CD4-positive, alpha-beta T cell (primary cell): ENCODE results near the gene RPP25L. TPM values are rescaled to one million over a fixed set of nuclear protein-coding genes. Genes with fewer than 3 reads are reported as not detected.
A peak's percentile ranks its signal among the peaks of the same experiment; 100 is the strongest.

Source experiments
- ATAC-seq: fragments of 200-7000 bp; cut with Tn5 transposase; one replicate; pipeline ENCODE4 v1.10.0; 2022; ENCODE audit warnings: mild to moderate bottlenecking; ENCODE audit not compliant: poor library complexity
- CTCF ChIA-PET: fragments of 350-600 bp; sonication (Branson Sonifier 250); formaldehyde crosslinking; loops from one replicate; lab custom pipeline; 2021; ENCODE audit warnings: antibody characterized with exemption, inconsistent platforms; lab: Charles Lee
- POLR2A ChIA-PET: fragments of 350-600 bp; sonication (Branson Sonifier 250); formaldehyde crosslinking; loops from one replicate; lab custom pipeline; 2021; ENCODE audit warnings: antibody characterized with exemption, inconsistent platforms; lab: Charles Lee
- DNase-seq, 14 experiments: peaks; one replicate each; pipeline ENCODE4 v3.0.0-alpha.2; 2013 to 2020; ENCODE audit warnings: mixed read lengths in 2 of 14
- H3K27ac ChIP-seq, 2 donors: one replicate each; pipeline versions ENCODE4 v1.5.1 to v1.7.0; 2013; ENCODE audit warnings: low read length in 2 of 2, low read depth in 1 of 2, mild to moderate bottlenecking in 1 of 2
- H3K27me3 ChIP-seq, 2 experiments: 1 replicate in 1 of 2; 2 replicates in 1 of 2; pipeline versions ENCODE4 v1.6.1 to v1.7.0; 2013; ENCODE audit warnings: low read length in 2 of 2, control low read depth in 1 of 2, mild to moderate bottlenecking in 1 of 2, moderate library complexity in 1 of 2; ENCODE audit not compliant: insufficient read depth in 2 of 2, control insufficient read depth in 1 of 2
- H3K36me3 ChIP-seq: one replicate; pipeline ENCODE4 v1.6.1; 2013; ENCODE audit warnings: low read length, control low read depth; ENCODE audit not compliant: insufficient read depth
- H3K4me1 ChIP-seq: one replicate; pipeline ENCODE4 v1.6.1; 2013; ENCODE audit warnings: low read length, control low read depth; ENCODE audit not compliant: insufficient read depth
- H3K4me3 ChIP-seq: one replicate; pipeline ENCODE4 v1.5.1; 2013; ENCODE audit warnings: mild to moderate bottlenecking, low read length, moderate library complexity
- H3K9me3 ChIP-seq, 2 experiments: 1 replicate in 1 of 2; 2 replicates in 1 of 2; pipeline versions ENCODE4 v1.6.1 to v1.7.0; 2013; ENCODE audit warnings: low read length in 2 of 2, mild to moderate bottlenecking in 2 of 2, control low read depth in 1 of 2, moderate library complexity in 1 of 2; ENCODE audit not compliant: control insufficient read depth in 1 of 2, insufficient read depth in 1 of 2
- H3K27ac Mint-ChIP-seq: one replicate; pipeline ENCODE4 v1.8.0; 2020; ENCODE audit warnings: mixed read lengths
- H3K27me3 Mint-ChIP-seq: one replicate; pipeline ENCODE4 v1.8.0; 2021; ENCODE audit warnings: mixed read lengths
- H3K36me3 Mint-ChIP-seq: one replicate; pipeline ENCODE4 v1.8.0; 2021; ENCODE audit warnings: low read depth, mixed read lengths
- H3K4me1 Mint-ChIP-seq: one replicate; pipeline ENCODE4 v1.8.0; 2021; ENCODE audit warnings: low read depth, mixed read lengths
- H3K4me3 Mint-ChIP-seq: one replicate; pipeline ENCODE4 v1.8.0; 2020; ENCODE audit warnings: mild to moderate bottlenecking, mixed read lengths
- H3K9me3 Mint-ChIP-seq: one replicate; pipeline ENCODE4 v1.8.0; 2020; ENCODE audit warnings: mixed read lengths
- CTCF ChIP-seq: fragments of 200-600 bp; IDR thresholded peaks from one replicate; pipeline ENCODE4 v1.8.0; 2022; ENCODE audit warnings: antibody characterized with exemption, mild to moderate bottlenecking
- intact Hi-C, 2 experiments: fragments of 100-400 bp; cut with DNase I in 1 of 2; cut with micrococcal nuclease in 1 of 2; formaldehyde crosslinking; loops; one replicate each; pipeline versions ENCODE4 v1.15.1 to v1.9.0; 2023 to 2025; cut with DNase I, micrococcal nuclease
- total RNA-seq, 174 experiments: library from RNA in 2 of 174; stranded (reverse) in 2 of 174; gene quantifications; one replicate each; pipeline ENCODE4 v1.2.3 and lab custom pipeline; 2021 to 2026

Gene RPP25L
- total RNA-seq, 2 experiments from 2014 or later: 4.6 to 5.7 TPM

GRCh38 chr9:34651321-34651720 is 39.4 kb upstream of the RPP25L start:
- ATAC-seq (no peak), DNase-seq (no peak)
- POLR2A ChIA-PET: no interaction called here
- Mint-ChIP-seq H3K27ac (peak overlapping the region; percentile 44), H3K27me3 (no peaks in the 10 kb centered on the region), H3K9me3 (no peaks in the 10 kb centered on the region), H3K36me3 (peaks cover 53% of the 10 kb centered on the region), H3K4me3 (no peak overlapping the region), H3K4me1 (peaks cover 53% of the 10 kb centered on the region)
- Histone ChIP-seq H3K9me3 (no peaks in the 10 kb centered on the region), H3K36me3 (peaks cover 41% of the 10 kb centered on the region), H3K27me3 (no peaks in the 10 kb centered on the region), H3K27ac (no peak overlapping the region), H3K4me3 (no peak overlapping the region), H3K4me1 (peaks cover 54% of the 10 kb centered on the region)
- intact Hi-C loops: no loop called here
- CTCF ChIA-PET: no interaction called here
- no peak for TF ChIP-seq CTCF

- peaks cover 54% of the 10 kb centered on the region for H3K36me3 Mint-ChIP-seq
- H3K4me3 Mint-ChIP-seq: no peak overlapping the region
- CTCF ChIA-PET: no interaction called here
- H3K27me3 Mint-ChIP-seq: no peaks in the 10 kb centered on the region
- peaks cover 41% of the 10 kb centered on the region for H3K36me3 ChIP-seq
- no peaks in the 10 kb centered on the region for H3K9me3 Mint-ChIP-seq
- no peaks in the 10 kb centered on the region for H3K27me3 ChIP-seq
- POLR2A ChIA-PET: interaction anchor here (0.6 kb wide), 1 partner anchor 12 kb away, joined by 3 read pairs; no protein-coding TSS in a partner anchor
- no peak for ATAC-seq
- no peak overlapping the region for H3K27ac ChIP-seq
- no peak for TF ChIP-seq CTCF
- no peak for DNase-seq
- H3K4me1 Mint-ChIP-seq: peaks cover 57% of the 10 kb centered on the region
- peak overlapping the region; percentile 44 for H3K27ac Mint-ChIP-seq
- intact Hi-C loops: no loop called here
- H3K4me1 ChIP-seq: peaks cover 59% of the 10 kb centered on the region
- H3K9me3 ChIP-seq: no peaks in the 10 kb centered on the region
- no peak overlapping the region for H3K4me3 ChIP-seq
Observed at GRCh38 chr9:34650816-34651215, 38.9 kb upstream of the RPP25L start.

- H3K27ac ChIP-seq: no peak overlapping the region
- H3K36me3 ChIP-seq: peaks cover 41% of the 10 kb centered on the region
- no peak for ATAC-seq
- H3K27me3 Mint-ChIP-seq: no peaks in the 10 kb centered on the region
- H3K27me3 ChIP-seq: no peaks in the 10 kb centered on the region
- no peak for TF ChIP-seq CTCF
- no peaks in the 10 kb centered on the region for H3K9me3 Mint-ChIP-seq
- no peak for DNase-seq
- no peaks in the 10 kb centered on the region for H3K9me3 ChIP-seq
- intact Hi-C loops: loop anchor here in 1 of 2 experiments (5.0 kb wide), 1 partner anchor 36 kb away; the partner anchor contains the start of gene RPP25L
- peak overlapping the region; percentile 68 for H3K4me3 Mint-ChIP-seq
- H3K4me1 Mint-ChIP-seq: peaks cover 49% of the 10 kb centered on the region
- peak overlapping the region; percentile 88 for H3K27ac Mint-ChIP-seq
- H3K4me3 ChIP-seq: no peak overlapping the region
- CTCF ChIA-PET: interaction anchor here (3.9 to 5.9 kb wide), 2 partner anchors 14 to 53 kb away, joined by 37 to 57 read pairs; partner anchors contain the start of gene CCL27
- POLR2A ChIA-PET: interaction anchor here (4.4 kb wide), 1 partner anchor 12 kb away, joined by 84 read pairs; the partner anchor contains the start of gene SIGMAR1
- H3K4me1 ChIP-seq: peaks cover 55% of the 10 kb centered on the region
- H3K36me3 Mint-ChIP-seq: peaks cover 54% of the 10 kb centered on the region
Observed at GRCh38 chr9:34648673-34649072, 36.8 kb upstream of the RPP25L start.
